B cell (primary cell): ENCODE measurements around the gene DDOST. TPM values are rescaled to one million over a fixed set of nuclear protein-coding genes. Genes with fewer than 3 reads are reported as not detected.

Experiments used
- ATAC-seq: fragments of 200-7000 bp; cut with Tn5 transposase; one replicate; pipeline ENCODE4 v1.10.0; 2021; ENCODE audit warnings: low read depth, mild to moderate bottlenecking, moderate number of reproducible peaks, moderate library complexity
- CTCF ChIA-PET: fragments of 350-600 bp; sonication (Branson Sonifier 250); formaldehyde crosslinking; loops from one replicate; lab custom pipeline; 2021; ENCODE audit warnings: antibody characterized with exemption, inconsistent platforms; lab: Charles Lee
- POLR2A ChIA-PET: fragments of 350-600 bp; sonication (Branson Sonifier 250); formaldehyde crosslinking; loops from one replicate; lab custom pipeline; 2021; ENCODE audit warnings: antibody characterized with exemption; lab: Charles Lee
- DNase-seq: peaks from one replicate; pipeline ENCODE4 v3.0.0; 2013
- H2AFZ ChIP-seq: 2 replicates; pipeline ENCODE4 v1.6.1; 2012; ENCODE audit warnings: mild to moderate bottlenecking, low read depth, low read length; ENCODE audit not compliant: insufficient read depth, poor library complexity, severe bottlenecking
- H3K27ac ChIP-seq, 2 donors: 1 replicate in 1 of 2; 2 replicates in 1 of 2; pipeline ENCODE4 v1.5.1; 2012 to 2013; ENCODE audit warnings: low read length in 2 of 2, mild to moderate bottlenecking in 2 of 2, moderate library complexity in 1 of 2
- H3K27me3 ChIP-seq, 4 experiments: fragments of 200-600 bp in 1 of 4; sonication (generic) in 1 of 4; replicated peaks in 1 of 4; 1 replicate in 2 of 4; 2 replicates in 2 of 4; pipeline versions ENCODE4 v1.6.1 to v1.7.0; 2013 to 2016; ENCODE audit warnings: low read length in 3 of 4, mild to moderate bottlenecking in 2 of 4, mixed read lengths in 1 of 4, moderate library complexity in 1 of 4; ENCODE audit not compliant: insufficient read depth in 4 of 4, control insufficient read depth in 3 of 4; ENCODE audit errors: control extremely low read depth in 1 of 4
- H3K36me3 ChIP-seq, 2 experiments: replicated peaks in 1 of 2; 1 replicate in 1 of 2; 2 replicates in 1 of 2; pipeline versions ENCODE4 v1.6.1 to v1.7.1; 2013; ENCODE audit warnings: low read length in 1 of 2; ENCODE audit not compliant: insufficient read depth in 2 of 2, control insufficient read depth in 1 of 2; ENCODE audit errors: control extremely low read depth in 1 of 2, extremely low read depth in 1 of 2
- H3K4me1 ChIP-seq, 2 donors: fragments of 200-600 bp in 1 of 2; sonication (generic) in 1 of 2; 1 replicate in 1 of 2; 2 replicates in 1 of 2; pipeline versions ENCODE4 v1.5.1 to v1.6.1; 2013 to 2017; ENCODE audit warnings: low read length in 2 of 2; ENCODE audit not compliant: control insufficient read depth in 2 of 2, insufficient read depth in 2 of 2
- H3K4me2 ChIP-seq: replicated peaks from 2 replicates; pipeline ENCODE3; 2012; ENCODE audit warnings: mild to moderate bottlenecking, low read depth, low read length; ENCODE audit not compliant: poor library complexity, severe bottlenecking
- H3K4me3 ChIP-seq, 5 experiments: fragments of 200-600 bp in 1 of 5; sonication (generic) in 1 of 5; 1 replicate in 3 of 5; 2 replicates in 2 of 5; pipeline versions ENCODE4 v1.5.1 to v1.7.0; 2011 to 2016; ENCODE audit warnings: low read length in 4 of 5, mild to moderate bottlenecking in 4 of 5, low read depth in 2 of 5, control low read depth in 1 of 5, moderate library complexity in 1 of 5; ENCODE audit not compliant: insufficient read depth in 1 of 5; ENCODE audit errors: control extremely low read depth in 1 of 5, extremely low read depth in 1 of 5
- H3K79me2 ChIP-seq: fragments of 200-600 bp; sonication (generic); one replicate; pipeline ENCODE4 v1.6.0; 2016; ENCODE audit warnings: low read length; ENCODE audit not compliant: control insufficient read depth, insufficient read depth
- H3K9ac ChIP-seq: fragments of 200-600 bp; sonication (generic); 2 replicates; pipeline ENCODE4 v1.6.1; 2017; ENCODE audit warnings: mild to moderate bottlenecking, low read length, moderate library complexity
- H3K9me3 ChIP-seq, 3 donors: one replicate each; pipeline versions ENCODE4 v1.6.1 to v1.7.1; 2013; ENCODE audit warnings: low read length in 2 of 3; ENCODE audit not compliant: control insufficient read depth in 2 of 3, insufficient read depth in 1 of 3; ENCODE audit errors: control extremely low read depth in 1 of 3
- H4K20me1 ChIP-seq: 2 replicates; pipeline ENCODE4 v1.6.0; 2012; ENCODE audit warnings: mild to moderate bottlenecking, low read length; ENCODE audit not compliant: insufficient read depth, control insufficient read depth, poor library complexity, severe bottlenecking
- H3K27ac Mint-ChIP-seq: one replicate; pipeline ENCODE4 v1.8.0; 2021; ENCODE audit warnings: mixed read lengths
- H3K27me3 Mint-ChIP-seq: one replicate; pipeline ENCODE4 v1.8.0; 2021; ENCODE audit warnings: mixed read lengths
- H3K4me1 Mint-ChIP-seq: one replicate; pipeline ENCODE4 v1.8.0; 2021; ENCODE audit warnings: mixed read lengths
- H3K4me3 Mint-ChIP-seq: one replicate; pipeline ENCODE4 v1.8.0; 2021; ENCODE audit warnings: mixed read lengths
- H3K9me3 Mint-ChIP-seq: one replicate; pipeline ENCODE4 v1.8.0; 2022; ENCODE audit warnings: mixed read lengths; ENCODE audit not compliant: insufficient read depth
- CTCF ChIP-seq: fragments of 200-600 bp; IDR thresholded peaks from one replicate; pipeline ENCODE4 v1.8.0; 2022; ENCODE audit warnings: antibody characterized with exemption, mild to moderate bottlenecking
- EZH2 ChIP-seq: IDR thresholded peaks from 2 replicates; pipeline ENCODE4 v1.6.1; 2012; ENCODE audit warnings: borderline replicate concordance, low read depth, mild to moderate bottlenecking, moderate library complexity, low read length; ENCODE audit not compliant: insufficient read depth, poor library complexity, severe bottlenecking
- WGBS: methylation state at CpG from one replicate; pipeline ENCODE4 v1.1.5; 2013; ENCODE audit warnings: missing lambda C conversion rate; ENCODE audit not compliant: insufficient coverage; 5-methylcytosine and 5-hydroxymethylcytosine counted together
- intact Hi-C: fragments of 100-400 bp; cut with micrococcal nuclease; formaldehyde crosslinking; loops from one replicate; pipeline ENCODE4 v1.10.0; 2022
- polyA plus RNA-seq: library from polyadenylated mRNA; depleted of rRNA; stranded (reverse); fragments of >200 nt; gene quantifications from 2 replicates; pipeline ENCODE4 v1.2.3, GENCODE V29; 2012
- total RNA-seq, 2 donors: library from RNA; stranded (reverse); fragments of 120-200 nt in 1 of 2; gene quantifications; 1 replicate in 1 of 2; 2 replicates in 1 of 2; pipeline versions ENCODE4 v1.2.3 to v1.2.4, GENCODE V29; 2013 to 2022

DDOST gene
- total and polyA plus RNA-seq, 2 donors (not counting 1 experiment from before 2014, with no cell fraction given) = 73.5 to 99.2 TPM

- no peak overlapping the region for H3K4me3 Mint-ChIP-seq
- H3K9me3 Mint-ChIP-seq = no peaks in the 10 kb centered on the region
- Histone ChIP-seq H3K9ac (no peak overlapping the region), H3K4me3 (no peak overlapping the region), H2AFZ (no peak overlapping the region), H4K20me1 (peaks cover 29% of the 10 kb centered on the region), H3K27ac (no peak overlapping the region), H3K79me2 (peaks cover 44% of the 10 kb centered on the region), H3K4me1 (peaks cover 16 to 17% of the 10 kb centered on the region in 2 donors), H3K27me3 (no peaks in the 10 kb centered on the region), H3K36me3 (peaks cover 3 to 69% of the 10 kb centered on the region in 2 experiments), H3K9me3 (no peaks in the 10 kb centered on the region), H3K4me2 (no peak overlapping the region)
- 98% methylated on average over 12 of the region's 12 CpGs for WGBS
- intact Hi-C loops = no loop called here
- peaks cover 30% of the 10 kb centered on the region for H3K4me1 Mint-ChIP-seq
- ChIA-PET CTCF (no interaction called here), POLR2A (no interaction called here)
- TF ChIP-seq CTCF (no peak), EZH2 (no peak)
- ATAC-seq = no peak
- H3K27me3 Mint-ChIP-seq = no peaks in the 10 kb centered on the region
- H3K27ac Mint-ChIP-seq = no peak overlapping the region
- no peak for DNase-seq
Observed at GRCh38 chr1:20657024-20657423, 4.1 kb downstream of the DDOST start.

- no peak overlapping the region for H2AFZ ChIP-seq
- TF ChIP-seq EZH2 (no peak), CTCF (no peak)
- H3K4me1 Mint-ChIP-seq = peaks cover 6% of the 10 kb centered on the region
- H3K9me3 Mint-ChIP-seq = no peaks in the 10 kb centered on the region
- H3K4me1 ChIP-seq = no peaks in the 10 kb centered on the region
- no peak for ATAC-seq
- ChIA-PET POLR2A (no interaction called here), CTCF (interaction anchor here (0.6 to 1.6 kb wide), 4 partner anchors 15 to 21 kb away, joined by 3 to 4 read pairs (median 4); partner anchors contain the start of gene PINK1)
- no peak overlapping the region for H3K27ac Mint-ChIP-seq
- intact Hi-C loops = no loop called here
- no peaks in the 10 kb centered on the region for H3K9me3 ChIP-seq
- peaks cover 25% of the 10 kb centered on the region for H4K20me1 ChIP-seq
- no peaks in the 10 kb centered on the region for H3K27me3 ChIP-seq
- H3K4me3 Mint-ChIP-seq = no peak overlapping the region
- WGBS = 95% methylated on average over 16 of the region's 20 CpGs
- no peak overlapping the region for H3K4me3 ChIP-seq
- DNase-seq = no peak
- peaks cover 19% of the 10 kb centered on the region for H3K79me2 ChIP-seq
- H3K9ac ChIP-seq = no peak overlapping the region
- no peak overlapping the region for H3K27ac ChIP-seq
- no peak overlapping the region for H3K4me2 ChIP-seq
- H3K27me3 Mint-ChIP-seq = no peaks in the 10 kb centered on the region
- peaks cover 3 to 85% of the 10 kb centered on the region in 2 experiments for H3K36me3 ChIP-seq
Observed at GRCh38 chr1:20654104-20654690, 7.0 kb downstream of the DDOST start.
